Measurements from ENCODE around the gene DENND6A. TPM values are rescaled to one million over a fixed set of nuclear protein-coding genes. Genes with fewer than 3 reads are reported as not detected.

Gene DENND6A
- total RNA-seq, 1 donor: 25.3 TPM

DNA sequence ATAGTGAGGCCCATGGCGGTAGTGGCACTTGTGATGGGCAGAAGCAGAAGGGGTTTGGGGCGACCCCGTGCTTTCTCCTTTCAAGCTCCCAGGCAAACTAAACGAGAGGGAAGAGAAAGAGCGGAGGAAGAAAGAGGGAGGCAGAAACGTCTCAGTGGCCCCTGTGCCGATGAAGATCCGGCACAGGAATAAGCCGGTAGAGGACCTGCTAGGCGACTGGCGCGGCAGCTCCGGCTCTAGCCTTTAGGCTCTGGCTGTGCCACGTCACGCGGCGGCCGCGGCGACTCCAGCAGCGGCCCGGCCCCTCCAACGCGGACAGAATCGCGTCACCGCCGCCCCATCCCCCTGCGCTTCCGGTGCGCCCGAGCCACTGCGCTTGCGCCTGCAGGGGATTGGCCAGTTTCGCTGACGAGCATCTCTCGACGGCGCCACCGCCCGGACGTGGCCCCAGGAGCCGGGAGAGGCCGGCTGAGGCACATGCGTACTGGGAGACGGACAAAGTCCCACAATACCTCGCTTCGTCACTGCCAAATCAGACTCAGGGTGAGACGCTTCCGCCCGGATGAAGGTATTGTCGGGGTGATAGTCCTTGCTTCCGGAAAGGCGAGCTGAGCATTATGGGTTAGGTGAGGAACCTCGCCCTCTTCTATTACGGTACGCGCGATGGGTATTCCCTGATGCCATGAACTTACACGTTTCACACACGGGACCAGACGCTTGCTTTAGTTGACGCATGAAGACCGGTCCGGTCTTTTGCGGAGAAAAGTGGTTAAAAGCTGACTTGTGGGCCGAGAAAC, 95.6 kb downstream of the DENND6A start, which contains the start of gene ARF4:
ARF4 (minus strand) TSS at position 218 of the 797 bp plus-strand sequence; CDS start at position 14, 204 bp downstream.
- H3K9me3 ChIP-seq (ENCODE audit: low read depth, low read length): no peaks in the 10 kb centered on the region
- peak within 1 kb of the TSS; percentile 96 for H3K4me2 ChIP-seq (ENCODE audit: insufficient read depth, low read length)
- peak; percentile 98 for DNase-seq (ENCODE audit: insufficient read length, low spot score, missing footprints)
- H3K36me3 ChIP-seq (ENCODE audit: insufficient read depth, low read length): peaks cover 12% of the 10 kb centered on the region
- H3K4me1 ChIP-seq (ENCODE audit: insufficient read depth, low read length): peaks cover 29% of the 10 kb centered on the region
- H3K27ac ChIP-seq (ENCODE audit: low read depth, low read length): peak within 1 kb of the TSS; percentile 100
- peak within 1 kb of the TSS; percentile 93 for H2AFZ ChIP-seq (ENCODE audit: low read length)
- peaks cover 44% of the 10 kb centered on the region for H4K20me1 ChIP-seq (ENCODE audit: insufficient read depth, low read length)
- TF ChIP-seq, protein P1, sequence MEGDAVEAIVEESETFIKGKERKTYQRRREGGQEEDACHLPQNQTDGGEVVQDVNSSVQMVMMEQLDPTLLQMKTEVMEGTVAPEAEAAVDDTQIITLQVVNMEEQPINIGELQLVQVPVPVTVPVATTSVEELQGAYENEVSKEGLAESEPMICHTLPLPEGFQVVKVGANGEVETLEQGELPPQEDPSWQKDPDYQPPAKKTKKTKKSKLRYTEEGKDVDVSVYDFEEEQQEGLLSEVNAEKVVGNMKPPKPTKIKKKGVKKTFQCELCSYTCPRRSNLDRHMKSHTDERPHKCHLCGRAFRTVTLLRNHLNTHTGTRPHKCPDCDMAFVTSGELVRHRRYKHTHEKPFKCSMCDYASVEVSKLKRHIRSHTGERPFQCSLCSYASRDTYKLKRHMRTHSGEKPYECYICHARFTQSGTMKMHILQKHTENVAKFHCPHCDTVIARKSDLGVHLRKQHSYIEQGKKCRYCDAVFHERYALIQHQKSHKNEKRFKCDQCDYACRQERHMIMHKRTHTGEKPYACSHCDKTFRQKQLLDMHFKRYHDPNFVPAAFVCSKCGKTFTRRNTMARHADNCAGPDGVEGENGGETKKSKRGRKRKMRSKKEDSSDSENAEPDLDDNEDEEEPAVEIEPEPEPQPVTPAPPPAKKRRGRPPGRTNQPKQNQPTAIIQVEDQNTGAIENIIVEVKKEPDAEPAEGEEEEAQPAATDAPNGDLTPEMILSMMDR (IDR thresholded peaks at IDR 0.05; ENCODE audit: extremely low read depth, low read depth, low read length): no peak
- peaks cover 55% of the 10 kb centered on the region for H3K79me2 ChIP-seq (ENCODE audit: insufficient read depth, low read length)
- no peaks in the 10 kb centered on the region for H3K27me3 ChIP-seq (ENCODE audit: insufficient read depth, low read length)
- H3K4me3 ChIP-seq (ENCODE audit: insufficient read depth, low read length): peak within 1 kb of the TSS; percentile 99

DNA sequence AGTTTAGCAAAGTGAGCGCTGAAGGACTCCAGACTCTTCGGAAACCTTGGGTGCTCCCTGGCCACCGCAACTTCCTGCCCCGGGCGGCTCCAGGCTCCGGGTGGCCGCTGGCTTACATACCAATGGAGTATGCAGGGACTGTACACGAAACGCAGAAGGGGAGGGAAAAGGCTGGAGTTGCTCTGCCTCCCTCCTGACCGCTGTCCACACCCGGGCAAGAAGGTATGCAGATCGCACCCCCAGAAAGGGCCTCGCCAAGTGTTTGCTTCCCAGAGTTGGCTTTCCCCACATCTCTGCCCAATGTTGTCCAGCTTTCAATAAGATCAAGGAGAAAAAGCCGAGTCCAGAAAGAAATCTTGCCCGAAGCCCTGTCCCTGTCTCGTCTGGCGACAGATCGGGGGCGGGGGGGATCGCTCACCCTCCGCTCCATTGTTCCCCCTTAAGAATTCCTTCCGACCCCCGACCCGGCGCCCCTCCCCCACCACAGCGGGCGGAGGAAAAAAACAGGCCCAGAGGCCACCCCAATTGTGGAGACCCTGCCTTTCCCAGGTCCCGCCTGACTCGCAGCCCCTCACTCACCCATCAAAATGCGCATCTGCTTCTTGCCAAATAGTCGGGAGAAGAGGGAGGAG, 96.3 kb downstream of the DENND6A start:
- Histone ChIP-seq H3K36me3 (ENCODE audit: insufficient read depth, low read length) (peaks cover 15% of the 10 kb centered on the region), H2AFZ (ENCODE audit: low read length) (no peak overlapping the region), H3K27ac (ENCODE audit: low read depth, low read length) (peak overlapping the region; percentile 100), H3K4me2 (ENCODE audit: insufficient read depth, low read length) (peak overlapping the region; percentile 96), H3K27me3 (ENCODE audit: insufficient read depth, low read length) (no peaks in the 10 kb centered on the region), H3K79me2 (ENCODE audit: insufficient read depth, low read length) (peaks cover 62% of the 10 kb centered on the region), H3K9me3 (ENCODE audit: low read depth, low read length) (no peaks in the 10 kb centered on the region), H3K4me1 (ENCODE audit: insufficient read depth, low read length) (peaks cover 34% of the 10 kb centered on the region), H4K20me1 (ENCODE audit: insufficient read depth, low read length) (peaks cover 51% of the 10 kb centered on the region), H3K4me3 (ENCODE audit: insufficient read depth, low read length) (peak overlapping the region; percentile 99)
- peak; percentile 83 for DNase-seq (ENCODE audit: insufficient read length, low spot score, missing footprints)
- TF ChIP-seq, protein P1 (IDR thresholded peaks at IDR 0.05; ENCODE audit: extremely low read depth, low read depth, low read length): no peak

DNA sequence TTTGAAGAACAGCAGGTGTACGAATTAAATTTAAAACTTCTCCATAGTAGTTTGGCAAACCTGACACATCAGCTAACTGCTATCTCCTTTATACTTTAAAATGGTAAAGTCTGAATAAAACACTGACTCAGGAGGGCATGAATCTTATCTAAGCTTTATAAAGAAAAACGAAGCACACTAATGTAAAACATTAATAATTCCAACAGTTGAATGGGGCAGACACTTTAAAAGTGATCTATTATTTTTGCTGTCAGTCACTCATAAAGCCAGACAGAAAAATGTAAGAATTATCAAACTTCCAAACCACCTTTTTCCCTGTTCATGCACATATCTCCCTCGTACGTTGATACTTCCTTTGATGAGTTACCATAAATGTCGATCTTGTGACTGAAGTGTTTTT, 98.3 kb downstream of the DENND6A start:
- Histone ChIP-seq H3K79me2 (ENCODE audit: insufficient read depth, low read length) (peaks cover 81% of the 10 kb centered on the region), H3K27me3 (ENCODE audit: insufficient read depth, low read length) (no peaks in the 10 kb centered on the region), H4K20me1 (ENCODE audit: insufficient read depth, low read length) (peaks cover 66% of the 10 kb centered on the region), H3K27ac (ENCODE audit: low read depth, low read length) (peak overlapping the region; percentile 100), H3K4me3 (ENCODE audit: insufficient read depth, low read length) (peak overlapping the region; percentile 99), H3K36me3 (ENCODE audit: insufficient read depth, low read length) (peaks cover 30% of the 10 kb centered on the region), H3K9me3 (ENCODE audit: low read depth, low read length) (no peaks in the 10 kb centered on the region), H3K4me1 (ENCODE audit: insufficient read depth, low read length) (peaks cover 34% of the 10 kb centered on the region), H3K4me2 (ENCODE audit: insufficient read depth, low read length) (peak overlapping the region; percentile 96), H2AFZ (ENCODE audit: low read length) (no peak overlapping the region)
- DNase-seq (ENCODE audit: insufficient read length, low spot score, missing footprints): no peak
- TF ChIP-seq, protein P1 (IDR thresholded peaks at IDR 0.05; ENCODE audit: extremely low read depth, low read depth, low read length): no peak

DNA sequence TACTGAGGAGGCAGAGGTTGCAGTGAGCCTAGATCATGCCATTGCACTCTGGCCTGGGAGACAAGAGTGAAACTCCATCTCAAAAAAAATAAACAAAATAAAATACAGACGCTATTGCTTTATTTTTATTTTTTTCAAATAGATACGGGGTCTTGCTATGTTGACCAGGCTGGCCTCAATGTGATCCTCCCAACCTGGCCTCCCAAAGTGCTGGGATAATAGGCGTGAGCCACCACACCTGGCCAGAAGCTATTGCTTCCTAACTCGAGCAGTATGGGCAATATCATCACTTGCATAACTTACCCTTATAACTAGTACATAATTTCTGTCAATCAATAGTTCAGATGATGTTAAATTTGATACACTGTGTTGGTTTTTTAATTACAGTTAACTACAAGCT, 98.7 kb downstream of the DENND6A start:
- H3K9me3 ChIP-seq (ENCODE audit: low read depth, low read length): no peaks in the 10 kb centered on the region
- H4K20me1 ChIP-seq (ENCODE audit: insufficient read depth, low read length): peaks cover 70% of the 10 kb centered on the region
- H3K4me2 ChIP-seq (ENCODE audit: insufficient read depth, low read length): peak overlapping the region; percentile 96
- peaks cover 84% of the 10 kb centered on the region for H3K79me2 ChIP-seq (ENCODE audit: insufficient read depth, low read length)
- peak overlapping the region; percentile 99 for H3K4me3 ChIP-seq (ENCODE audit: insufficient read depth, low read length)
- TF ChIP-seq, protein P1 (IDR thresholded peaks at IDR 0.05; ENCODE audit: extremely low read depth, low read depth, low read length): no peak
- no peaks in the 10 kb centered on the region for H3K27me3 ChIP-seq (ENCODE audit: insufficient read depth, low read length)
- H3K4me1 ChIP-seq (ENCODE audit: insufficient read depth, low read length): peaks cover 32% of the 10 kb centered on the region
- DNase-seq (ENCODE audit: insufficient read length, low spot score, missing footprints): no peak
- peaks cover 32% of the 10 kb centered on the region for H3K36me3 ChIP-seq (ENCODE audit: insufficient read depth, low read length)
- H2AFZ ChIP-seq (ENCODE audit: low read length): no peak overlapping the region
- peak overlapping the region; percentile 100 for H3K27ac ChIP-seq (ENCODE audit: low read depth, low read length)
